Measurements from ENCODE around the gene ZNF148.
A peak's percentile ranks its signal among the peaks of the same experiment; 100 is the strongest.
"Not testable (repeated sequence)": the region's sequence is repeated elsewhere in the genome, so short reads cannot be mapped to it uniquely, and the experiment has no call there.

Gene ZNF148

GRCh38 chr3:125374996-125375941 lies at the start of gene ZNF148:
Gene ZNF148 (minus strand): TSS chr3:125375325. CDS start chr3:125313640, 61,685 bp downstream.
- peak; percentile 95 for DNase-seq

- DNase-seq, result no peak
Measured at GRCh38 chr3:125418306-125418705, 43.2 kb upstream of the ZNF148 start.

- DNase-seq, result no peak
Measured at GRCh38 chr3:125416235-125416634, 41.1 kb upstream of the ZNF148 start.

GRCh38 chr3:125414669-125415068 lies 39.5 kb upstream of the ZNF148 start:
- DNase-seq, result no peak

- no peak for DNase-seq
Measured at GRCh38 chr3:125410922-125411321, 35.8 kb upstream of the ZNF148 start.

GRCh38 chr3:125406070-125406469 lies 30.9 kb upstream of the ZNF148 start:
- DNase-seq, result no peak

- not testable (repeated sequence) for DNase-seq
Measured at GRCh38 chr3:125405515-125405914, 30.4 kb upstream of the ZNF148 start.

- DNase-seq, result no peak
Measured at GRCh38 chr3:125403789-125404188, 28.7 kb upstream of the ZNF148 start.

GRCh38 chr3:125402639-125403038 lies 27.5 kb upstream of the ZNF148 start:
- DNase-seq, result no peak

- no peak for DNase-seq
Measured at GRCh38 chr3:125401402-125401801, 26.3 kb upstream of the ZNF148 start.

GRCh38 chr3:125398952-125399351 lies 23.8 kb upstream of the ZNF148 start:
- no peak for DNase-seq

- no peak for DNase-seq
Measured at GRCh38 chr3:125395091-125395490, 20.0 kb upstream of the ZNF148 start.

GRCh38 chr3:125394406-125394805 lies 19.3 kb upstream of the ZNF148 start:
- no peak for DNase-seq

- peak; percentile 3 for DNase-seq
Measured at GRCh38 chr3:125389282-125389681, 14.2 kb upstream of the ZNF148 start.

GRCh38 chr3:125388369-125388768 lies 13.2 kb upstream of the ZNF148 start:
- DNase-seq, result not testable (repeated sequence)

- DNase-seq, result no peak
Measured at GRCh38 chr3:125386811-125387210, 11.7 kb upstream of the ZNF148 start.

GRCh38 chr3:125383744-125384143 lies 8.6 kb upstream of the ZNF148 start:
- no peak for DNase-seq

GRCh38 chr3:125382298-125382697 lies 7.2 kb upstream of the ZNF148 start:
- no peak for DNase-seq

- DNase-seq, result peak; percentile 74
Measured at GRCh38 chr3:125381743-125382142, 6.6 kb upstream of the ZNF148 start.

GRCh38 chr3:125381314-125381713 lies 6.2 kb upstream of the ZNF148 start:
- peak; percentile 16 for DNase-seq

GRCh38 chr3:125379483-125379882 lies 4.4 kb upstream of the ZNF148 start:
- DNase-seq, result no peak

GRCh38 chr3:125378762-125379161 lies 3.6 kb upstream of the ZNF148 start:
- DNase-seq, result no peak

- no peak for DNase-seq
Measured at GRCh38 chr3:125375950-125376679, 990 bp upstream of the ZNF148 start.

- DNase-seq, result peak; percentile 42
Measured at GRCh38 chr3:125374501-125374995, 577 bp downstream of the ZNF148 start.

Data from activated CD4-positive, alpha-beta T cell treated with anti-CD3 and anti-CD28 coated beads, Interleukin-10, Interleukin-2, amounts not matched to agents 100 ng/mL and 50 ng/mL, durations not matched to agents 16 hours and 8 hours (primary cell).